Erythroblast (primary cell): ENCODE results near the gene SFXN5.
"Not testable (repeated sequence)": the region's sequence is repeated elsewhere in the genome, so short reads cannot be mapped to it uniquely, and the experiment has no call there.

Source experiments
- DNase-seq, 2 experiments: peaks; one replicate each; lab custom pipeline; 2025; lab: John Stamatoyannopoulos, UW
- GATA1 ChIP-seq: IDR thresholded peaks from 2 replicates; pipeline ENCODE4 v1.6.1; 2011; ENCODE audit warnings: low read depth, mild to moderate bottlenecking, control low read depth, low read length, moderate library complexity
- POLR2A ChIP-seq: IDR thresholded peaks from 2 replicates; pipeline ENCODE4 v1.6.1; 2011; ENCODE audit warnings: mild to moderate bottlenecking, low read length

The SFXN5 gene

DNA sequence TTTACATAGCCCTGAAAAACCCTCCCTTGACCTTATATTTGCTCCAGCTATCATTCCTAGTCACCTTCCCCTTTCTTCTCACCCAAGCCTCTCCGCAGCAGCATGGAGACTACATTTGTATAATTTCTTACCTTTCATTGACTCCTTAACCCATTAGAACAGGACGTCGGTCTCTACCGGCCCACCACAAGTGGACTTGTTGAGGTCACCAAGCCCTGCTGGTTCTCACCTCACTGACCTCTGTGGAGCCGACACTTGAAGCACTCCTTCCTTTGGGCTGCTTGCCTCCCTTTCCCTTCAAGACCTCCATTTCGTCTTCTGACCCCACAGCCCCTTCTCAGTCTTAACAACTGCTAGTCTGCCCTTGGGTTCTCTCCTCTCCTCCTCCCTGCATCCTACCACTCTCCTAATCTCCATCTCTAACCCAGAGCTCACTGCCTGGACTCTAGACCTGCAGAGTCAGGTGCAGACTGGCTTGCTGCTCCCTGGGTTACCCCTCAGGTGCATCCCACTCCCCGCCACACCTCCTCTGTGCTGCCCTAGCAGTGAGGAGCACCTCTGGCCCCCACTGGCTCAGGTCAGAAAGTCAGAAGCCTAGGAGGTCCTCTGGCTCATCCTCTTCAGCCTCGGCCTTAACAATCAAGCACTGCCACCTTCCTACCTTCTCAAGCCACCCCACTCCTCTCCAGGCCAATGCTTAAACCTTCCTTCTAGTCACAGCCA is 5.3 kb upstream of the SFXN5 start:
- DNase-seq: no peak
- TF ChIP-seq GATA1 (no peak), POLR2A (no peak)

DNA sequence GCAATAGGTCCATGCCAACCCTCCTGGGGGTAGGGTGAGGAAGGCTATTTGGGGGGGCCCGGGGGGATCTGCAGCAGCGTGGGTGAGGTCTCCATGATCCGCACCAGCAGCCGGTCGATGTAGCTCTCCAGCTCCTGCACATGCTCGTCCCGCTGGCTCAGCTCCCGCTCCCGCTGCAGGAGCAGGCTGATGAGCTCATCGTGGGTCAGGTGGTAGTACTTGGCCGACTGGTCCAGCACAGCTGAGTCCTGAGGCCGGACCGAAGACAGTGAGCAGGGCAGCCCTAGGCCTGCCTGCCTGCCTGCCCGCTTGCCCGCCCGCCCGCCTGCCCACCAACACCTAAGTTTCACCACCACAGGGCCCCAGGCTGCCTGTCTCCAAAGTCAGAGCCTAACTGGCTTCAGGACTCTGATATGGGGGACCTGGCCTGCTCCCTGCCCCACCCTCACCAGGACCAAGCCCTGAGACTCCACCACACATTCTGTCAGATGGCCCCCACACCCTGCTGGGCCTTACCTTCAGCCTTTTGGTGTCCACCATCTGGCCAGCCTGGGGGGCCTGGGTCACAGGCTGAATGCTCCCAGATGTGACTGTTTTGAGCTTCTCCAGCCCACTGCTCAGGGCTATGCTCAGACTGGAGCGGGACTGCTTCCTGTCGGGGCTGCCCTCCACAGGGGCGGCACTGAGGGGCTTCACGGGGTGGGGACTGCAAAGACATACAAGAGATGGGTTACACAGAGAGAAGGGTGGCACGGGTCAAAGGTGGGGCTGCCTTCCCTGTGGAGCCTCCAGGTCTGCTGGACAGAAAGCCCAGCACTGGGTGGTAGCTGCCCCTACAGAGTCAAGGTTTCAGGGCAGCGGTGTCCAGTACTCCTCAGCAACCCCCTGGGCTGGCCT is 4.2 kb upstream of the SFXN5 start:
- TF ChIP-seq GATA1: no peak
- TF ChIP-seq POLR2A: no peak
- no peak for DNase-seq

DNA sequence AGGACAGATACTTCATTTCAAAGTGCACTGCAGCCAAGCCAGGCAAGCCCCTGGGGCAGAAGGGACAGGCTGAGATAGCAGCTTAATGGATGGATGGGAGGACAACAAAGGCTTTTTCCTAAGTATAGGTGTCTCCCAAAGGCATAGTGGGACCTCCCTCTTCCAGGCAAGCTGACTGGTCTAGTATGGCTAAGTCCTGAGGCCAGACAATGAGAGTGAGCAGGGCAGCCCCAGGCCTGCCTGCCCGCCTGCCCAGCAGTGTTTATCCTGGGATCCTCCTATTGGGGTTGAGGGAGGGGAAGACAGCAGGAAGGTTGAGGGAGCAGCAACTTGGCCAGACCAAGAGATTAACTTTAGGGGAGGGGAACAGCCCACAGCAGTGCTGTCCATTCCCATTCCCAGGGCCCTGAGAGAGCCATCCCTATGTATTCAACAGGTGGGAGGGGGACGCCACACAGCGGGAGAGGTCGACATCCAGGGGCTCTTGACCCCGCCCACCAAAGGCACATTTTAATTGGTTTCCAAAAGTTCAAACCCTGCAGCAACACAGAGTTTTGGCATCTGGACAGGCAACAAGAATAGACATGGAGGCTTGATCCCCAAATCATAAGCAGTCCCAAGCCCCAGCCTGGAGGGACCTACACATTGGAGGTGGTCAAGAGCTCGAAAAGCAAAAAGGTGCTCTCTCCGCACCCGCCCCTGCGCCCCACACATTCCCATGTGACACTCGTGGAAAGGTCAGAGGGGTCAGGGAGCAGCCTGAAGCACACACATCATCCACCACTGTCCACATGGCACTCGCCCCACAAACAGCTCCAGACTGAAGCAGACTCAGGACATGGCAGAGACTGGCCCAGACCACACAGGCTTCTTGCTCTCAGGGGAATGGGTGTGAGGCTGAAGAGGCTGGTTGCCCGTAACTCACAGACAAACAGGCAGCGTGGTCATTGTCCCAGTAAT is 2.9 kb upstream of the SFXN5 start:
- TF ChIP-seq GATA1: no peak
- no peak for TF ChIP-seq POLR2A
- DNase-seq: no peak

DNA sequence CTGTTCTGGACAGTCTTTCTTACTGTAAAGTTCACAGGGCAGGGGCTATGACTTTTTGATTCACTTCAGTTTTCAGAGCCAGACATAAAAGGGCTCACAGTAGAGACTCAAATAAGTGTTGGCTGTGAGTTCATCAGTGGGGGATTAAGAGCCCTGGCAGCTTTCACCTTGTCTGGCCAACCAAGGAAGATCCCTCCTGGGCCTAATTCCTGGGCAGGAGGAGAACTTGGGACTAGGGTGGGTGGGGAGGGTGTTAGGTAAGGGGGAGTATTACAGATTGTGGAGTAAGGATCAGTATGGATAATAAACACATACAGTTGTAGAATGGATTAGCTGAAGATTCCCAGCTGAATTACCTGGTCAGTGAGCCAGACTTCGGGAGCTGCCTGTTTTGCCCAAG is 904 bp upstream of the SFXN5 start:
- no peak for DNase-seq
- TF ChIP-seq POLR2A (no peak), GATA1 (no peak)

DNA sequence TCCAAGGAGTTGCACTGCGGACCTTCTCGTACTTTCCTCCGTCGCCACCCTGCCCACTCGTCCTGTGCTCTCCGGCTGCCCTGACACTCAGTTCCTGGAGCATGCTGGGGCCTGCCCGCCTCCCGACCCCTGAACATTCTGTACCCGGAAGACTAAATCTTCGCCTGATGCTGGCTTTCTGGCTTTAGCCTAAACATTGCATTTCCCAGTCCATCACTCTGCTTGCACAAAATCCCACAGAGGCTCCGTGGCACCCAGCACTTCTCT is 550 bp upstream of the SFXN5 start:
- DNase-seq: peak in 1 of 2 experiments; percentile 57
- TF ChIP-seq GATA1: no peak
- TF ChIP-seq POLR2A: no peak

DNA sequence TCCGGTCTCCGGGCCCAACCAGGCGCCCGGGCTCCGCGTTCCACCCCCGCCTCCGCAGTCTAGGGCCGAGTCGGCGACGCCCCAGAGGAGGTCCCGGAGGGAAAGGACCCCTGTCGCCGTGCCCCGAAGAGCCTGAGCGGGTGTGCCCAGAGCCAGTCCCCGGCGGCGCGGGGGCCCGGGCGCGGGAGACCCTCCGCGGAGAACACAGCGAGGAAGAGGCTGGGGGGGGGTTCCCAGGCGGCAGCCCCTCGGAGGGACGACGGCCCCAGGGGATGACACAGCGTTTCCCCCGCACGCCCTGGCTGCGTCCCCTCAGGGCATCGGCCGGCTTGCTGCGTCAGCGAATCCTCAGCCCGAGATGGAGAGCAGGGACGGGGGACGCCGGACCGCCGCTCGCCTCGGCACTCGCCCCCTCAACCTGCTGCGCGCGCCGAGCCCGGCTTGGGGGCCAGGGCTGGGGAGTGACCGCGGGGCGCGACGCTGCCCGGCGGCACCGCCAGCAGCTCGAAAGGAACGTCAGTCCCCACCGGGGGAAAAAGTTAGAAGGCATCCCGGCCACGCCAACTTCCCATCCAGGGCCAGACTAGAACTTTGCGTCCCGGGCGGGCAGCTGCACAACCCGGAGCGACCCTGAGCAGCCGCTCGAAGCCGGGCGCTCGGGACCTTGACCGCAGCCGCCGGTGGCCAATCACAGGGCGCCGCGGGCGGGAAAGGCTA is 711 bp downstream of the SFXN5 start:
- DNase-seq: peak; percentile 79 to 89
- TF ChIP-seq GATA1: no peak
- TF ChIP-seq POLR2A: no peak

DNA sequence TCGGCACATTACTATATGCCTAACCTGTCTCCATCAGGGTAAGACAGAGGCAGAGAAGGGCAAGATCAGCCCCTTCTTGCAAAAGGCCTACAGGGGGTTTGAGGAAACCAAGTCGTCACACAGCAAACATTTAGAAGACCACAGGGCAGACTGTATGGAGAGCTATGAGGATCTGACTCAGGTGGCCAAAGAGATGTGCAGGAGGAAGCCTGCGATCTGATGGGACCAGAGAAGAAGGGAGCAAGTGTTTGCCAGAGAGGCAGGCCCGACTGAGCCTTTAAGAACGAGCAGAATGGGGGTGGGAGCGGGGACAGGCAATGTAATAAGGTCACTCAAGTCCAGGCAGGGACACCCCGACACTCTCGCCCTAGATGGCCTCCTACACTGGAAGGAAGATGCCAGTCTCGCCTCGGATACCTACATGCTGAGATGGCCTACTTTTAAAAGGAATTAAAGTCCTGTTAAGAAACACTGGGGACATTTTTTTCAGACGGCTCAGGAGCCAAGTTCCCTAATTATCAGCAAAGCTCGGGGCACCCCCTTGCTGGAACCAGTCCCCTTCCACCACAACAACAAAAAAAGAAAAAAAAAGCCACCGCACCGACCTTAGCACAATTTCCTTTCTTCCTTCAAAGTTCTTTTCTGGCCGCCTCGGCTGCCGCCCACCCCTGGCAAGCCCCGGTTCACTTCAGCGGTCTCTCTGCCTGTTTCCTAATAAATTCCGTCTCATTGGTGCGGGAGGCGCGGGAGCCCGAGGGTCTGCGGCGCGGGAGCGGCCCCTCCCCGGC is 1.5 kb downstream of the SFXN5 start:
- TF ChIP-seq GATA1 (no peak), POLR2A (peak; percentile 34)
- peak; percentile 74 to 76 for DNase-seq

DNA sequence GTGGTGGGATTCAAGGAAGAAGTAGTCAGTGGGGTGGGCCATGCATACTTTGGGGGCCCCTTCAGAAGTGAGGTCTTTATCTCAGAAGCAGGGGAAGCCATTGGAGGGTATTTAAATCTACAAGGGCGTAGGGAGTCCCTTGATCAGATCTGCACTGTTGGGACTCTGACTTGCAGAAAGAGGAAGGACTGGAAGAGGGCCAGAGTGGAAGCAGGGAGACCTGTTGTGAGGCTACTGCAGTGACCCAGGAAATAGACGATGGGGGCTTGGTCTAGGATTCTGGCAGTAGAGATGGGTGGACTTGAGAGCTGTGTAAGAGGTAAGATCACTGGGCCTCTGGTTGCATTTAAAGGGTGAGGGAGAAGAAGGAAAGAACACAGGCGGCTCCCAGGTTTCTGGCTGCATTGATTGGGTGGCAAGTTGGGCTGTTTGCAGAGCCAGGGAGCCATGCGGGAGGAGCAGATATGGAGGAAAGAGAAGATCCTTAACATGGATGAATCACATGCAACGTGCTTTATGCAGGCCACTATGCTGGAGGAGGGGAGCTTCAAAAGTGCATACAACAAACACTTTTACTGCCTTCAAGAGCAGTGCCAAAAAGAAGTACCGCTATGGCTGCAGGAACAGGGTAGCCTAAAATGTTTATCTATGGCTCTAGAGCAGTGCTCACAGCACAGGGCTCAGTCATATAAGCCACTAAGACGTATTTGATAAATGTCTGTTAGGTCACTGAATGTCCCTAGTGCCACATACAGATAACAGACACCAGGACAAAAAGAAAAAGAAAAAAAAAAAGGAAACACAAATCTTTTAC is 2.3 kb downstream of the SFXN5 start:
- no peak for TF ChIP-seq GATA1
- peak; percentile 44 for TF ChIP-seq POLR2A
- peak; percentile 81 to 82 for DNase-seq

DNA sequence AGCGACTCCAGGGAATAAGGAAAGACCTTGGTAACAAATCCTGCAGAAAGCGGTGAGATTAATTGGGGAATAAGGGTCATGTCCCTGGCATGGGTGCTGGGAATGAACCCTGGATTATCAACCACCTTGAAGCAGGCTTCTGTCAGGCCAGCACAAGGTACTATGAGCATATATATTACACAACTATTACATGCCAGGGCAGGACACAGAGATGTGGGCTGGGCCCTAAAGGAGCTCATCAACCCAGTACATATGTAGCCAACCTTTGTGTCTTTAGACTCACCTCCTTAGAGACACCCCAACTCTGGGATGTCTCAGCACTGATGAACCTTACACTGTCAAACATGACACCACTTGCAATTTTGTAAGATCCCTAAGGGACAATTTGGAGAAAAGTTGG is 3.4 kb downstream of the SFXN5 start:
- TF ChIP-seq POLR2A (no peak), GATA1 (no peak)
- DNase-seq: peak in 1 of 2 experiments; percentile 35

DNA sequence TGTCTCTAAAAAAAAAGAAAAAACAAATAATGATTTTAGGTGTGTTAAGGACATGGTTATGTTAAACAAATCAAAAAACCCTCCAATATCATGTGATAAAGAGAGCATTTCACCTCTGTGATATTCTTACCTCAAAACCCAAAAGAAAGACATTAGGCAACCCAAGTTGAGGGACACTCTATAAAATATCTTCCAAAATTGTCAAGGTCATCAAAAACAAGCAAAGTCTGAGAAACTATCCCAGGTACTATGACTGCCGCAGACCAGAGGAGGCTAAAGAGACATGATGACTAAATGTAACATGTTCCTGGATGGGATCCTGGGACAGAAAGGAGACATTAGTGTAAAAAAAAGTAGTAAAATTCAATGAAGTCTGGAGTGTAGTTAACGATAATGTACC is 4.5 kb downstream of the SFXN5 start:
- TF ChIP-seq POLR2A (no peak), GATA1 (no peak)
- DNase-seq: no peak

DNA sequence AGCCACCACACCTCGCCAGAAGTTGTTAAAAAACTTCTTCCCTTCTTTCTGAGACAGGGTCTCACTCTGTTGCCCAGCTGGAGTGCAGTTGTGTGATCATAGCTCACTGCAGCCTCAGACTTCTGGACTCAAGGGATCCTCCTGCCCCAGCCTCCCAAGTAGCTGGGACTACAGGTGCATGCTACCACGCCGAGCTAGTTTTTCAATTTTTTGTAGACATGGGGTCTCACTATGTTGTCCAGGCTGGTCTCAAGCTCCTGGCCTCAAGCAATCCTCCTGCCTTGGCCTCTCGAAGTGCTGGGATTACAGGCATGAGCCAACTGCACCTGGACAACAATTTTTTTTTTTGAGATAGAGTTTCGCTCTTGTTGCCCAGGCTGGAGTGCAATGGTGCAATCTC is 6.4 kb downstream of the SFXN5 start:
- not testable (repeated sequence) for DNase-seq
